Astrocyte (in vitro differentiated cells and primary cell): Measurements from ENCODE around the gene PTPRC. TPM values are rescaled to one million over a fixed set of nuclear protein-coding genes. Genes with fewer than 3 reads are reported as not detected.

ENCODE experiments used
- DNase-seq: peaks from one replicate; pipeline ENCODE4 v3.0.0-alpha.2; 2010; ENCODE audit warnings: low read depth
- FAIRE-seq: peaks from 2 replicates; lab custom pipeline; 2011; peaks lifted over from hg19 to GRCh38; lab: Jason Lieb, UNC
- H2AFZ ChIP-seq: 2 replicates; pipeline ENCODE4 v1.6.0; 2012; ENCODE audit warnings: low read depth, low read length, inconsistent platforms
- H3K27ac ChIP-seq: 2 replicates; pipeline ENCODE4 v1.5.1; 2011; ENCODE audit warnings: low read depth, low read length, inconsistent platforms
- H3K27me3 ChIP-seq: 2 replicates; pipeline ENCODE4 v1.6.0; 2011; ENCODE audit warnings: low read length, inconsistent platforms; ENCODE audit not compliant: insufficient read depth
- H3K36me3 ChIP-seq: 2 replicates; pipeline ENCODE4 v1.5.1; 2011; ENCODE audit warnings: low read length, inconsistent platforms; ENCODE audit not compliant: insufficient read depth
- H3K4me1 ChIP-seq: 2 replicates; pipeline ENCODE4 v1.5.1; 2011; ENCODE audit warnings: low read length, inconsistent platforms; ENCODE audit not compliant: insufficient read depth
- H3K4me2 ChIP-seq: 2 replicates; pipeline ENCODE4 v1.6.0; 2012; ENCODE audit warnings: low read length, inconsistent platforms
- H3K4me3 ChIP-seq: 2 replicates; pipeline ENCODE4 v1.5.1; 2011; ENCODE audit warnings: low read depth, mild to moderate bottlenecking, low read length, inconsistent platforms; ENCODE audit not compliant: insufficient read depth
- H3K79me2 ChIP-seq: 2 replicates; pipeline ENCODE4 v1.6.0; 2012; ENCODE audit warnings: mild to moderate bottlenecking, low read length, inconsistent platforms; ENCODE audit not compliant: insufficient read depth
- H3K9ac ChIP-seq: 2 replicates; pipeline ENCODE4 v1.6.0; 2012; ENCODE audit warnings: mild to moderate bottlenecking, low read length, inconsistent platforms
- H3K9me3 ChIP-seq: 2 replicates; pipeline ENCODE4 v1.5.1; 2012; ENCODE audit warnings: low read depth, mild to moderate bottlenecking, low read length, inconsistent platforms; ENCODE audit not compliant: insufficient read depth
- H4K20me1 ChIP-seq: 2 replicates; pipeline ENCODE4 v1.6.0; 2012; ENCODE audit warnings: low read length, inconsistent platforms; ENCODE audit not compliant: insufficient read depth
- H3K27ac Mint-ChIP-seq: one replicate; pipeline ENCODE4 v1.8.0; 2021; ENCODE audit warnings: mild to moderate bottlenecking, mixed read lengths; ENCODE audit not compliant: unreplicated experiment
- H3K27me3 Mint-ChIP-seq: one replicate; pipeline ENCODE4 v1.8.0; 2021; ENCODE audit warnings: low read depth, mixed read lengths; ENCODE audit not compliant: unreplicated experiment
- H3K36me3 Mint-ChIP-seq: one replicate; pipeline ENCODE4 v1.8.0; 2021; ENCODE audit warnings: low read depth, mixed read lengths; ENCODE audit not compliant: unreplicated experiment
- H3K4me1 Mint-ChIP-seq: one replicate; pipeline ENCODE4 v1.8.0; 2021; ENCODE audit warnings: low read depth, mixed read lengths; ENCODE audit not compliant: unreplicated experiment
- H3K4me3 Mint-ChIP-seq: one replicate; pipeline ENCODE4 v1.8.0; 2021; ENCODE audit warnings: mild to moderate bottlenecking, moderate library complexity, mixed read lengths; ENCODE audit not compliant: unreplicated experiment
- H3K9me3 Mint-ChIP-seq: one replicate; pipeline ENCODE4 v1.8.0; 2021; ENCODE audit warnings: mild to moderate bottlenecking, mixed read lengths; ENCODE audit not compliant: unreplicated experiment
- EZH2 ChIP-seq: IDR thresholded peaks from 2 replicates; pipeline ENCODE4 v1.6.1; 2012; ENCODE audit warnings: mild to moderate bottlenecking, low read length, inconsistent platforms; ENCODE audit not compliant: insufficient read depth
- total RNA-seq: library from RNA; stranded (reverse); gene quantifications from 2 replicates; pipeline ENCODE4 v1.2.1, GENCODE V29; 2021
- TF ChIP-seq, protein P1 (sequence below): IDR thresholded peaks from 2 replicates; pipeline ENCODE4 v1.5.1; 2011; ENCODE audit warnings: low read depth, mild to moderate bottlenecking, inconsistent platforms, low read length, moderate library complexity; ENCODE audit not compliant: insufficient read depth

Gene PTPRC
- total RNA-seq, 1 donor from 2014 or later = 0.20 TPM

GRCh38 chr1:198763298-198763714, 124.5 kb downstream of the PTPRC start:
- FAIRE-seq = no peak
- DNase-seq = no peak
- H3K9me3 ChIP-seq = no peaks in the 10 kb centered on the region
- H3K9ac ChIP-seq = no peak overlapping the region
- Mint-ChIP-seq H3K4me3 (no peak overlapping the region), H3K4me1 (no peaks in the 10 kb centered on the region), H3K27ac (no peak overlapping the region), H3K36me3 (no peaks in the 10 kb centered on the region), H3K9me3 (no peaks in the 10 kb centered on the region), H3K27me3 (no peaks in the 10 kb centered on the region)
- H4K20me1 ChIP-seq = no peaks in the 10 kb centered on the region
- no peaks in the 10 kb centered on the region for H3K27me3 ChIP-seq
- no peaks in the 10 kb centered on the region for H3K36me3 ChIP-seq
- H2AFZ ChIP-seq = no peak overlapping the region
- H3K4me3 ChIP-seq = no peak overlapping the region
- no peak for TF ChIP-seq EZH2
- TF ChIP-seq, protein P1, sequence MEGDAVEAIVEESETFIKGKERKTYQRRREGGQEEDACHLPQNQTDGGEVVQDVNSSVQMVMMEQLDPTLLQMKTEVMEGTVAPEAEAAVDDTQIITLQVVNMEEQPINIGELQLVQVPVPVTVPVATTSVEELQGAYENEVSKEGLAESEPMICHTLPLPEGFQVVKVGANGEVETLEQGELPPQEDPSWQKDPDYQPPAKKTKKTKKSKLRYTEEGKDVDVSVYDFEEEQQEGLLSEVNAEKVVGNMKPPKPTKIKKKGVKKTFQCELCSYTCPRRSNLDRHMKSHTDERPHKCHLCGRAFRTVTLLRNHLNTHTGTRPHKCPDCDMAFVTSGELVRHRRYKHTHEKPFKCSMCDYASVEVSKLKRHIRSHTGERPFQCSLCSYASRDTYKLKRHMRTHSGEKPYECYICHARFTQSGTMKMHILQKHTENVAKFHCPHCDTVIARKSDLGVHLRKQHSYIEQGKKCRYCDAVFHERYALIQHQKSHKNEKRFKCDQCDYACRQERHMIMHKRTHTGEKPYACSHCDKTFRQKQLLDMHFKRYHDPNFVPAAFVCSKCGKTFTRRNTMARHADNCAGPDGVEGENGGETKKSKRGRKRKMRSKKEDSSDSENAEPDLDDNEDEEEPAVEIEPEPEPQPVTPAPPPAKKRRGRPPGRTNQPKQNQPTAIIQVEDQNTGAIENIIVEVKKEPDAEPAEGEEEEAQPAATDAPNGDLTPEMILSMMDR = no peak
- no peaks in the 10 kb centered on the region for H3K4me1 ChIP-seq
- H3K4me2 ChIP-seq = no peak overlapping the region
- no peak overlapping the region for H3K27ac ChIP-seq
- no peaks in the 10 kb centered on the region for H3K79me2 ChIP-seq

DNA sequence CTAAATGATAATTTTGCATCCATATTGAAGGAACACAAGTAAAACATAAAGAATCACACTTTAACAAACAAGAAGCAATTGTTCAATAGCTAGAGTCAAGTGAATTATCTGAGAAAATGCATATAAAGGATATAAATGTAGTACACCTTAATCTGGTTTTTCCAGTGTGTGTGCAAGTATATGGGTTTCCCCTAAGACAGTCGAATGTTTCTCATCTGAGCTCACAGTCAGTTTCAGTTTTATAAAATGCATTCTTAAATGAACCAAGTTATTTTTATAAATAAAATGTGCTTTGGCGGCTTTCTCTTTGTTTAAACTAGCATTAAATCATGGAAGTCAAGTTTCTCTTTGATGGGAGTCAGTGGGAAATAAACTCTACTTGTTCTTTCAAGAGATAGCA, 125.9 kb downstream of the PTPRC start:
- Histone ChIP-seq H3K4me2 (no peak overlapping the region), H4K20me1 (no peaks in the 10 kb centered on the region), H3K36me3 (no peaks in the 10 kb centered on the region), H3K27me3 (no peaks in the 10 kb centered on the region), H3K79me2 (no peaks in the 10 kb centered on the region), H3K9me3 (no peaks in the 10 kb centered on the region), H2AFZ (no peak overlapping the region), H3K9ac (no peak overlapping the region), H3K4me3 (no peak overlapping the region), H3K27ac (no peak overlapping the region), H3K4me1 (no peaks in the 10 kb centered on the region)
- DNase-seq (no peak), FAIRE-seq (no peak)
- Mint-ChIP-seq H3K4me3 (no peak overlapping the region), H3K4me1 (no peaks in the 10 kb centered on the region), H3K9me3 (no peaks in the 10 kb centered on the region), H3K36me3 (no peaks in the 10 kb centered on the region), H3K27me3 (no peaks in the 10 kb centered on the region), H3K27ac (no peak overlapping the region)
- TF ChIP-seq EZH2 = no peak
- TF ChIP-seq, protein P1 = no peak

GRCh38 chr1:198765416-198765815, 126.6 kb downstream of the PTPRC start:
- no peaks in the 10 kb centered on the region for H3K4me1 Mint-ChIP-seq
- Histone ChIP-seq H3K27ac (no peak overlapping the region), H3K27me3 (no peaks in the 10 kb centered on the region), H3K9ac (no peak overlapping the region), H4K20me1 (no peaks in the 10 kb centered on the region), H3K4me2 (no peak overlapping the region), H2AFZ (no peak overlapping the region), H3K9me3 (no peaks in the 10 kb centered on the region), H3K36me3 (no peaks in the 10 kb centered on the region), H3K79me2 (no peaks in the 10 kb centered on the region), H3K4me1 (no peaks in the 10 kb centered on the region), H3K4me3 (no peak overlapping the region)
- FAIRE-seq (no peak), DNase-seq (no peak)
- TF ChIP-seq, protein P1 = no peak
- no peak for TF ChIP-seq EZH2
- H3K27ac Mint-ChIP-seq = no peak overlapping the region
- H3K9me3 Mint-ChIP-seq = no peaks in the 10 kb centered on the region
- H3K36me3 Mint-ChIP-seq = no peaks in the 10 kb centered on the region
- H3K27me3 Mint-ChIP-seq = no peaks in the 10 kb centered on the region
- no peak overlapping the region for H3K4me3 Mint-ChIP-seq
